ENCODE results near the gene RAVER1.

DNA sequence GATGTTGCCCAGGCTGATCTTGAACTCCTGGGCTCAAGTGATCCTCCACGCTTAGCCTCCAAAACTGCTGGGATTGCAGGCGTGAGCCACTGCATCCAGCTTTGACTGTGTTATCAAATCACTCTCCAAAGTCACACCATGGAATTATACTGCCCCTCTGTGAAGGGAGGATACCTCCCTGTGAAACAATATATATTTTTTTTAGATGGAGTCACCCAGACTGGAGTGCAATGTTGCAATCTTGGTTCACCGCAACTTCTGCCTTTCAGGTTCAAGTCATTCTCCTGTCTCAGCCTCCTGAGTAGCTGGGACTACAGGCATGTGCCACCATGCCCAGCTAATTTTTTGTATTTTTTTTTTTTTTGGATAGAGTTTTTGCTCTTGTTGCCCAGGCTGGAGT is 39.4 kb upstream of the RAVER1 start:
- TF ChIP-seq CTCF (IDR thresholded peaks at IDR 0.05): no peak
- TF ChIP-seq POLR2A (IDR thresholded peaks at IDR 0.05): no peak

Data from uterus (tissue), 2 donors.